DOHH2 (cell line): ENCODE results near the gene WDR7.

Experiments
- H3F3A ChIP-seq: fragments of 200-600 bp; sonication (generic), shearing (Covaris generic); 2 replicates; pipeline ENCODE4 v1.6.0; 2016; ENCODE audit warnings: antibody characterized with exemption, mild to moderate bottlenecking; ENCODE audit not compliant: control insufficient read depth, insufficient read depth
- H3K27ac ChIP-seq: fragments of 200-600 bp; sonication (generic); 2 replicates; pipeline ENCODE4 v1.5.1; 2014; ENCODE audit warnings: low read depth, mild to moderate bottlenecking, low read length, moderate library complexity
- H3K27me3 ChIP-seq: fragments of 200-600 bp; sonication (generic); 2 replicates; pipeline ENCODE4 v1.6.1; 2014; ENCODE audit warnings: mild to moderate bottlenecking, low read length, mixed read lengths; ENCODE audit not compliant: control insufficient read depth
- H3K36me3 ChIP-seq: fragments of 200-600 bp; sonication (generic); 2 replicates; pipeline ENCODE4 v1.6.1; 2014; ENCODE audit warnings: mild to moderate bottlenecking, low read length, moderate library complexity, mixed read lengths; ENCODE audit not compliant: control insufficient read depth
- H3K4me1 ChIP-seq: fragments of 200-600 bp; sonication (generic); 2 replicates; pipeline ENCODE4 v1.6.1; 2014; ENCODE audit warnings: mild to moderate bottlenecking, low read length, mixed read lengths; ENCODE audit not compliant: control insufficient read depth
- H3K4me2 ChIP-seq: fragments of 200-600 bp; sonication (generic); 2 replicates; pipeline ENCODE4 v1.6.0; 2014; ENCODE audit warnings: mild to moderate bottlenecking, low read length, moderate library complexity
- H3K4me3 ChIP-seq: fragments of 200-600 bp; sonication (generic); 2 replicates; pipeline ENCODE4 v1.5.1; 2014; ENCODE audit warnings: mild to moderate bottlenecking, low read length, mixed read lengths
- H3K79me2 ChIP-seq: fragments of 200-600 bp; sonication (generic); 2 replicates; pipeline ENCODE4 v1.6.1; 2014; ENCODE audit warnings: mild to moderate bottlenecking, low read length, mixed read lengths; ENCODE audit not compliant: control insufficient read depth
- H3K9me2 ChIP-seq: fragments of 200-600 bp; sonication (generic); replicated peaks from 2 replicates; pipeline ENCODE4 v1.6.1; 2014; ENCODE audit warnings: mild to moderate bottlenecking, low read length, mixed read lengths; ENCODE audit not compliant: control insufficient read depth
- H3K9me3 ChIP-seq: fragments of 200-600 bp; sonication (generic); 2 replicates; pipeline ENCODE4 v1.6.1; 2014; ENCODE audit warnings: antibody characterized with exemption, low read length, mixed read lengths; ENCODE audit not compliant: control insufficient read depth, insufficient read depth
- H4K20me1 ChIP-seq: fragments of 200-600 bp; sonication (generic); 2 replicates; pipeline ENCODE4 v1.6.0; 2014; ENCODE audit warnings: low read depth, mild to moderate bottlenecking, antibody characterized with exemption, low read length, moderate library complexity; ENCODE audit not compliant: control insufficient read depth, insufficient read depth
- CTCF ChIP-seq: fragments of 200-600 bp; sonication (generic); IDR thresholded peaks from one replicate; pipeline ENCODE4 v1.5.1; 2014; ENCODE audit warnings: antibody characterized with exemption, mild to moderate bottlenecking, low read depth, low read length; ENCODE audit not compliant: poor library complexity, severe bottlenecking
- EZH2phosphoT487 ChIP-seq: fragments of 200-600 bp; sonication (generic); IDR thresholded peaks from 2 replicates; pipeline ENCODE4 v1.6.1; 2017; ENCODE audit warnings: borderline replicate concordance, mild to moderate bottlenecking, antibody characterized with exemption, low read length, moderate library complexity, mixed read lengths

Gene WDR7

GRCh38 chr18:56844556-56844955 is 193.4 kb downstream of the WDR7 start:
- no peak overlapping the region for H3K27ac ChIP-seq
- no peaks in the 10 kb centered on the region for H3K4me1 ChIP-seq
- H3K9me3 ChIP-seq = no peaks in the 10 kb centered on the region
- no peaks in the 10 kb centered on the region for H4K20me1 ChIP-seq
- no peak for TF ChIP-seq EZH2phosphoT487
- no peak for TF ChIP-seq CTCF
- H3K27me3 ChIP-seq = no peaks in the 10 kb centered on the region
- no peaks in the 10 kb centered on the region for H3K79me2 ChIP-seq
- no peaks in the 10 kb centered on the region for H3F3A ChIP-seq
- no peaks in the 10 kb centered on the region for H3K36me3 ChIP-seq
- no peak overlapping the region for H3K4me2 ChIP-seq
- no peaks in the 10 kb centered on the region for H3K9me2 ChIP-seq
- no peak overlapping the region for H3K4me3 ChIP-seq

- no peaks in the 10 kb centered on the region for H3K79me2 ChIP-seq
- H3F3A ChIP-seq = no peaks in the 10 kb centered on the region
- TF ChIP-seq EZH2phosphoT487 (no peak), CTCF (no peak)
- H3K4me1 ChIP-seq = peaks cover 5% of the 10 kb centered on the region; the same call in 1 of the 2 replicates
- H3K9me3 ChIP-seq = no peaks in the 10 kb centered on the region
- H3K9me2 ChIP-seq = no peaks in the 10 kb centered on the region
- H3K27me3 ChIP-seq = no peaks in the 10 kb centered on the region
- H3K27ac ChIP-seq = no peak overlapping the region
- no peak overlapping the region for H3K4me2 ChIP-seq
- H4K20me1 ChIP-seq = no peaks in the 10 kb centered on the region
- H3K4me3 ChIP-seq = no peak overlapping the region
- H3K36me3 ChIP-seq = no peaks in the 10 kb centered on the region
These were observed 200.6 kb downstream of the WDR7 start for GRCh38 chr18:56851774-56852173.

- no peak for TF ChIP-seq CTCF
- no peak for TF ChIP-seq EZH2phosphoT487
- H3K9me3 ChIP-seq = no peaks in the 10 kb centered on the region
- no peak overlapping the region for H3K4me2 ChIP-seq
- H3K4me1 ChIP-seq = peaks cover 5% of the 10 kb centered on the region; the same call in 1 of the 2 replicates
- H3K36me3 ChIP-seq = no peaks in the 10 kb centered on the region
- H3K27ac ChIP-seq = no peak overlapping the region
- no peaks in the 10 kb centered on the region for H3K9me2 ChIP-seq
- H3F3A ChIP-seq = no peaks in the 10 kb centered on the region
- H3K4me3 ChIP-seq = no peak overlapping the region
- H3K79me2 ChIP-seq = no peaks in the 10 kb centered on the region
- no peaks in the 10 kb centered on the region for H3K27me3 ChIP-seq
- no peaks in the 10 kb centered on the region for H4K20me1 ChIP-seq
These were observed 202.8 kb downstream of the WDR7 start for GRCh38 chr18:56853961-56854360.
